HG03575 (cell line): ENCODE measurements around the gene ARMH1.

Source experiments
- ATAC-seq: cut with Tn5 transposase; IDR thresholded peaks from one replicate; pipeline ENCODE4 v1.9.1; 2021; ENCODE audit not compliant: unreplicated experiment, insufficient number of reproducible peaks, low FRiP score; ENCODE audit errors: extremely low read depth

Gene ARMH1

DNA sequence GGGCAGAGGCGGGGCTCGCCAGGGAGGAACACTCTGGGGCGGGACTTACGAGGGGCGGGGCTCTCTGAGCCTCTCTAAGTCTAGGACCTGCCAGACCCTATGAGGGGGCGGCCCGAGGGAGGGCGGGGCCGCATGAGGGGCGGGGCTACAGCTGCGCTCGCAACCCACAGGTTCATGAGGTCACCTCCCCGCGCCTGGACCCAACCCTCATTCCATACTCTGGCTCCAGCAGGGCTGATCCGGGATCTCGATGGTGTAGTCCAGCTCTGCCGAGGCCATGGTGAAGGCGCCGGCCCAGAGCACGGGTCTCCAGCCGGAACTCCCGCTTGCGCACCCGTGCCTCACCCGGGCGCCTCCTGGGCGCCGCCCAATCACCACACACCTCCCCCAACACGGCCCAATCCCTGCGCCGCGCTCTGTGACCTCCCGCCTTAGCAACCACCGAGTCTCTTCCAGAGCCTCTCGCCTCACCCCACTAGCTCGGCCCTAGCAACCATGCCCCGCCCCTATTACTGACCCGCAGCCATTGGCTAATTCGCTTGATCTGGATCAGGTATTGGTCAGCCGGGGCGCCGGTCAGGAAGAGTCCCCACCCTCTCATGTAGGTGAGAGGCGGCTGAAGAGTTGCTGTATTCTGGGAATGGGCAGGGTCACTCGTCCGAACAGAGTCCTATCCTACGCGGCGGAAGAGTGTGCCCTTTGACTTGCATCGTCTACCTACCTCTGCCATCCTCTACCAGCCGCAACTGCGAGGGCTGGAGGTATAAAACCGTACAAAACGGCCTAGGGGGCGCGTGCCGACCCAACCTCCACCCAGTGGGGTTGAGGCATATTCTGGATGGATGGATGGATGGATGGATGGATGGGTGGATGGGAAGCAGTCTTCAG is at the start of gene ARMH1, which contains the start of gene TMEM53:
Gene ARMH1, plus strand, starts transcription at position 602 of the 888 bp plus-strand sequence. CDS start 14,984 bp downstream, outside the sequence.
Gene TMEM53, minus strand, starts transcription at position 369 of the 888 bp plus-strand sequence. Its CDS starts 90 bp downstream, at position 279.
- ATAC-seq, result peak; percentile 54

DNA sequence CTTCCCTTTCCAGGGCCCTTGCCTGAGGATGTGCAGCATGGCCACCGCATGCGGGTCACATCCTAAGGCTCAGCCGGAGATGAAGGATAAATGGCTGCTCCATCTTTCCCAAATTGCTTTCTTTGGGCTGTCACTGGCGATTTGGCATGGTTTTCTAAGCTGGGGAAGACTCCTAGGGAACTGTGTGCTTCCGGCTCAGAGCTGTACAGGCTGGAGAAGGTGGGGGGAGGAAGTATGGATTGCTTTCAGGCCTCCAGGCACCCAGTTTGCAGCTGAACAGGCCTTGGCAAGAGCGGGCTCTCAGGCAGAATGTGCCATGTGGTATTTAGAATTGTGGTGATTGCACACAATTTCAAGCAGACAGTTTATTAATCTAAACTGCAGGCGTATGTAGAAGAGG is 49.2 kb upstream of the ARMH1 start:
- no peak for ATAC-seq

DNA sequence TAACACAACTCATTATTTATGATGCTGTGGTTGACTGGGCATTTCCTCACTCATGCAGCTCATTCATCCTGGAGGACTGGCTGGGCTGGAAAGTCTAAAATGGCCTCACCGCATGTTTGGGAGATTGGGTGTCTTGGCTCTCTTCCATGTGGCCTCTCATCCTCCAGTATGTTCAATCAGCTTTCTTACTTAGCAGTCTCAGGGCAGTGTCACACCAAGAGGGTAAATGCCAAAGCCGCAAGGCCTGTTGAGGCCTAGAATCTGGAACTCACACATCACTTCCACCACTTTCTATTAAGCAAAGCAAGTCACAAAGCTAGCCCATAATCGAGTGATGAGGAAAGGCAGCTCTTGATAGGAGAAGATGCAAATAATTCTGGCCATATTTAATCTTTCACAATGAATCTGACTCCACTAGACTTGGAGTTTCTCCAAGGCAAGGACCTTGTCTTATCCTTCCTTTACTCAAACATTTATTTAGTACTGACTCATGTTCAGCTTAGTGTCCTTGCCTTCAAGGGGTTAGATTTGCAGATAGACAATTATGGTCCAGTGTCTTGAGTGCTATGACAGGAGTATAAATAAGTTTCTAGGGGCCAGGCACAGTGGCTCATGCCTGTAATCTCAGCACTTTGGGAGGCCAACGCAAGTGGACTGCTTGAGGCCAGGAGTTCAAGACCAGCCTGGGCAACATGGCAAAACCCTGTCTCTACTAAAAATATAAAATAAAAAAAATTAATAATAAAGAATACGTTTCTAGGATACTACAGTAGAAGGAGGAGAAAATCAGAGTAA is 45.4 kb upstream of the ARMH1 start:
- no peak for ATAC-seq

DNA sequence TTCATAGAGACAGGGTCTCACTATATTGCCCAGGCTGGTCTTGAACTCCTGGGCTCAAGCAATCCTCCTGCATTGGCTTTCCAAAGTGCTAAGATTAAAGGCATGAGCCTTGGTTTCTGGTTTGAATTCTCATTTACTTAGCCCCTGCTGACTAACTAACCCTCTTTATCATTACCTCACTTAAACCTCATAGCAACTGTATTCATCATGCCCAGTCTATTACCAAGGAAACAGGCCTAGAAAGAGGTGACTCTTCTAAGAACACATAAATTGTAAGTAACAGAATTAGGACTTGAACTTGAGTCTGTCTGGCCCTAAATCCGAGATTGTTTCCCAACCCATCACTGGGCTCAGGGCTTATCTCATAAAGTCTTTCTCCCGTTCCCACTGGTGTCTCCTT is 44.4 kb upstream of the ARMH1 start:
- no peak for ATAC-seq

DNA sequence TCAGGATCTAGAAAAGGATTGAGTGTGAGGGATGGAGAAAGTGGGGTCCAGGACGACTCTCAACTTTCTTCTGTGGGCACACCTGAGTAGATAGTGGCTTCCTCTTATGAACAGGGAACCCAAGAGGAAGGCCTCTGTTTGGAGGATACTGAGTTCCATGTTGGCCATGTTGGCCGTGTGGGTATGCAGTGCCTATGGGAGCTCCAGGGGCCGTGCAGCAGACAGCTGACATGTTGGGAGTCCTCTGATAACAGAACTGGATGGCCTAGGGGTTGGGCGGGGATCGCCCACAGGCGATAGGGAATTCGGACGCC is 43.2 kb upstream of the ARMH1 start:
- no peak for ATAC-seq

DNA sequence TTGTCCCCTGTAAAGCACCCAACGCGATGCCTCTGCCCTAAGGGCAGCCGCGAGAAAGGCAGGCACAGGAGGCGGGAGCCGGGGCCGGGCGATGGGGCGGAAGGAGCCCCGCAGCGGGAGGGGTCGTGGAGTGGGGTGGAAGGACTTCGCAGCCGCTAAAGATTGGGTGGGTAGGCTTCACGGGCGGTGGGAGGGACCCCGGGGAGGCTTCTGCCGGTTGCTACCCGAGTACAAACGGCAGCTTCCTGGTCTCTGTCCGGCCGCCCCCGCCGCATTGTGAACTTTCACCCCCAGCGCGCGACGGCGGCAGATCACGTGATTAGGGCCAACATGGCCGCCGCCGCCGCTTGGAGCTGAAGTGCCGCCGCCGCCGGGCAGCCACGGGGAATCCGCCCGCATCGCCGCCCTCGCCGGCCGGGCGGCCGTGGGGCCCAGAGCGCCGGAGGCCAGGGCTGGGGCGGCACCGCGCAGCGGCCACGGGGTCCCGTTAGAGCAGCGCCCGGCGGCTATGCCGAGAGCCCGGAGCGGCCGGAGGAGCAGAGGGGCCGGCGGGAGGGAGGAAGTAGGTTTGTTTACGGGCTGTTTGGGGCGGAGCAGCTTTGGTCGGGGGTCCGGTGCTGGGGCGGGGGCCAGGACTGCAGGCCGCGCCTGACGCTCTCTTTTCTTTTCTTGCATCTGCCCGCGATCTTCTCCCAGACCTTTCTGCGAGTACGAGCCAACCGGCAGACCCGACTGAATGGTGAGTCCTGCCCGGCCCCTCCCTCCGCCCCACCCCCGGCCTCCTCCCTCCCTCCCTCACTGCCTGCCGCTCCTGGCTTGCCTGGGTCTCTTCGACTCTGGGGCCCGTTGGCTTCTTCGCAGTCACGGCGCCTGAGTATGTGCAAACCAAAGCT is 42.6 kb upstream of the ARMH1 start:
- no peak for ATAC-seq

DNA sequence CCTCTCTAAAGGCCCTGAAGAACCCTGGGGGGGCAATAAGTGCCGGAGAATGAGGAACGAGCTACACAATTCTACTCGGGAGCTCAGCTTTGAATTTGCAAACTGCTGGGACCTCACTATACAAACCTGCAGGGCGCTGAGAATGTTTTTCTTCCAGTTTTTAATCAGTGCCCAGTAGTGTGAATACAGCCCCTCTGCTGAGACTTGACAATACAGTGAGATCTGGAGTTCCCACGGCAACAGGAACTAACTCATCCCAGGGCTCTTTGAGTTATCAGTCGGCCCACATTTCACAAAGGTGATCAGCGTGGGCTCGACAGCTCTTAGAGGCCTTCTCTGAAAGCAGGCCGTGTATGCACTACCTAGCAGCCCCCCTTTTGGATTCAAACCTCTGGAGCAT is 41.9 kb upstream of the ARMH1 start:
- no peak for ATAC-seq

DNA sequence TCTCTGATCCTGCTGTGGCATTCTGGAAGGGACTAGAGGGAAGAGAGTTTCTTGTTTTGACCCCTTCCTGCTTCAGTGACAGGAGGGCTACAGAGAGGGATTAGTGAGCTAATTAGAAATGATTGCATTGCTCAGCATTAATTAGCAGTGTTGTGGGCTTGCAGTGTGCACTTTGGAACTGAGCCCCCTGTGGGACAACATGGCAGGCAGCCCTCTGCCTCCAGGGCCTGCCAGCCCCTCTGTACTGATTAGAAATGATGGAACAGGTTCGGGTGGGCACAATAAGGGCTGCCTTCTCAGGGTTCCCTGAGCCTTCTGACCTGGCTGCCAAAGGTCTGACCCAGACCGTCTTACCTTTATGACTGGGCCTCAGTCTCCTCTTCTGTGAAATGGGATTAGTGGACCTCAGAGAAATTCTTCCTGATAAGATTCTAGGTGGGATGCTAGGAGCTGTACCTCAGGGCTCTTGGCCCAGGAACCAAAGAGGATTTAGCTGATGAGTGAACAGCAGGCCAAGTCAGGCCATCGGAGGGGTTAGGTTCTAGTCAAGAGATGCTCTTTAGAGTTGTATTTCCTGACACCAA is 39.8 kb upstream of the ARMH1 start:
- no peak for ATAC-seq

DNA sequence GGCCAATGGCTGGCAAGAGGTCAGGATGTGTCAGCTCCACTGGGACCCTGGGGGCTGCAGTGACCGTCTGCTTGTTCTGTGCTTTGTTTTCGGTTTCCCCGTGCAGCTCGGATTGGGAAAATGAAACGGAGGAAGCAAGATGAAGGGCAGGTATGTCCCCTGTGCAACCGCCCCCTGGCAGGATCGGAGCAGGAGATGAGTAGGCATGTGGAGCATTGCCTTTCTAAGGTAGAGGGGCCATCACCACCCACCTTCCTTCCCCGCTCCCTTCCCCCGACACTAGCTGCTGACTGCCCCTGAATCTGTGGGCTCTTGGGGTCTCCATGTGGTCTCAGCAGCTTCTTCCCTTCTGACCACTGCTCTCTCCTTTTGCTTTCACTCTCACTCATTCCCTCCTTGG is 39.1 kb upstream of the ARMH1 start:
- ATAC-seq, result no peak

DNA sequence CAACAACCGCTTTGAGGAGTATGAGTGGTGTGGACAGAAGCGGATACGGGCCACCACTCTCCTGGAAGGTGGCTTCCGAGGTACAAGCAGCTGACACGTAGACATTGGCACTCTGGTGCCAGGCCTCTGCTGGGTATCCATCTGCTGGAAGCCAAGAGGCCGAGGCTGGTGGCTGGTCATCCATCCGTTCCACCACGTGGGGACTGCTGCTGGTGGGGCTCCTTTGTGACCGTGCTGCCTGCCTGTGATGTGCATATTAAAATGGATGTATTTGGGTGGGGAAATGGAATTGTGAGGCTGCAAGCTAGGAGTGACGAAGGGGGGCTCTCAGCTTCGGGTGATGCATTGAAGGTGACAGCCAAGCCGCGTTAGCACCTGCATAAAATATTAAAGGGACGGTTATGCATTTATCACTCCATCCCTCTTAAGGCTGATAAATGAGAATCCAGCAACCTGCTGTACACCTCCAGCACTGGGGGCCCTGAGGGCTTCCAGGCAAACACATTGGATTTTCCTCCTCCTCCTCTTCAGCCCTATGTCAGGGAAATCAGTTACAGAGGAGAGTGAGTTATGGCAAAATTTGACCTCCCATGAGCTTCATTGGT is 38.3 kb upstream of the ARMH1 start:
- ATAC-seq, result no peak

DNA sequence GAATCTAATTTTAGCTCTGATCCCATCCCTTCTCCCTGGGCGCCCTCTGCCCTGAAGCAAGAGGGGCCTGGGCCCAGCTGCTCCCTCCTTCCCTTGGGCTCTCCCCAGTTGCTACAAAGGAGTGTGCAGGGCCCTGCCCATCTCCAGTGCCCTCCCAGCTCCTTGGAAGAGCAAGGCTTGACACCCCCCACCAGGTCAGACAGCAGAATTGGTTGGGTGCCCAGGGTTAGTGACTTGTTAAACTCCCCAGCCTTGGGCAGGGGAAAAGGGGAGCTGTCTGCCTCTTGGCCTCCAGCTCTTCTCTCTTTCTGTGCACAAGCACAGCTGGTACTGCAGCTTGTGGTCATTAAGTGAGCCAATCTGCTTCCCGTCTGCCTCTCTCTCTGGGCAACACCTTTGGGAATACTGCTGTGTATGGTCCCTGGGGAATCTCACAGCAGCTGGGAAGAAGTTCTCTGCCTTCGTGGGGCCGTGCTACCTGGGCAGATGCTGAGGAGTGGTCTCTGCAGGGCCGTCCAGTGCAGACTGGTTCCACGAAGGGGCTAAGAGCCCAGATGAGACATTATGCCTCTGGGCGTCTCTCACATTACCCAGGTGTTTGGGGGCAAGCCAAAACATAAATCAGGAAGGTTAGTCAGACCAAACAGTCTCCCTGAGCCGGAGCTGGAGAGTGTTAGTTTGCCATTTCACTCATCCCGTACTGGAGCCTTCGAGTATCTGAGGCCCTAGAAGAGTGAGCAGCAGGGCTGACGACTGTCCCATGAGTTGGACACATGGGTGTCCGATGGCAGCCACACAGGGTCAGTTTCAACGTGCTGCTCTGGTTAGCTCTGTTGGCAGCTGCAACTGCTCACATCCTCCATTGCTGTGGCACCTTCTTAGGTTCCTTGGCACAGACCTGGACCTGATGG is 37.6 kb upstream of the ARMH1 start:
- no peak for ATAC-seq

DNA sequence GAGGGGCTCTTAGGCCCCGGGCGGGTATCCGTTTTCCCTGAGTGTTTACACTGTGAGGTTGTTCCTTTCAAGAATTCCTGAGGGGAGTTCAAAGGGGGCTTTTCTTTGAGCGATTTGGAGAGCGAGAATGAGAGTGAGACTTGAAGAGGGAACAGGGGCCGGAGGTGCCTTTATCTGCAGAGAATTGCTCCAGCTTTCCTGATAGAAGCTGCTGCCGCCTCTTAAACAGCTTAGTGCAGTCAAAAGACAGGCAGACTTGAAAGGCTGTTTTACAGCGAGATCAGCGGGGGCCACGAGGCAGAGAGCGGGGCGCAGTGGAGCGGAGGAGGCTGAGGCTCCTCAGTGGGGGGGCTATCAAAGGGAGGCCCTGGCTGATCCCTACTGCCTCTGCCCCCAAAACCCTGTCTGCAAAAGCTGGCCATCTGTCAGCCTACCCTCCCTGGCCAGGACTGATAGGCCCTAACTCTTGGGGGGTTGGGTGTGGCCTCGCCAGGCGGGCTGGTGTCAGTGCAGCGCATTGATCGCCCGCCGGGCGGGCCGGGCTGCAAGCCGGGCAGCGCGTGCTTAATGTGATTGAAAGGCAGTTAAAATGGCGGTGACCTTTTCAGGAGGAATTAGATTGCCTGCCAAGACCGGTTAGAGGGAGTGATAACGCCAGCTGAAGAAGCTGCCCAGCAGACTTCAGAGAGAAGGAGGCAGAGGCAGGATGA is 36.7 kb upstream of the ARMH1 start:
- ATAC-seq, result no peak

DNA sequence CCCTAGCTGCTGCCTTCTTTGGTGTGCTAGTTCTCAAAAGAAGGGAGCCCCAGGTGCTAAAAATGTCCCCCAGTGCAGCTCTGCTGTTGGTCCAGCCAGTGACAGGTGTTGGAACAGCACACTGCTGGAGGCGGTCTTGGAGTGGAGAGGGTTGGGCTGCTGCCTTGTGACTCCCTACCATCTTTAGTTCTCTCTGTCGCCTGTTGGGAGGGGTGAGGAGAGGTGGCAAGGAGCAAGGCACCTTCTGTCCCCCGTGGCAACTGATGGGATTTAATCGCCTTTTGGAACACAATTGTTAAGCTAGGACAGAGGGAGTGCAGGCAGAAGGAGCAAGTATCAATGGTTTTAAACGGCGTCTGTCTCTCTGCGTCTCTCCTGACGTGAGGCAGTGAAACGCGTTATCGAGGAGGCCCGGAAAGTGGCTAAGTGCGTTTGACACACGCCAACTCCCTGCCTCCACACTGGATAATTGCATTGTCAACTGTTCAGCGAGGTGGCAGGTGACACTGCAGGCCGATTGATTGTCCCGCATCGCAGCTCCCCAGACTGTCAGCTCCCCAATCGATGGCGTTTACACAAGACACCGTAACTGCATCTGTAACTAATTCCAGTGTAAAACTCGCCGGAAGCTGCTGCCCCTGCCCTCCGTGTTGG is 34.2 kb upstream of the ARMH1 start:
- ATAC-seq, result no peak

DNA sequence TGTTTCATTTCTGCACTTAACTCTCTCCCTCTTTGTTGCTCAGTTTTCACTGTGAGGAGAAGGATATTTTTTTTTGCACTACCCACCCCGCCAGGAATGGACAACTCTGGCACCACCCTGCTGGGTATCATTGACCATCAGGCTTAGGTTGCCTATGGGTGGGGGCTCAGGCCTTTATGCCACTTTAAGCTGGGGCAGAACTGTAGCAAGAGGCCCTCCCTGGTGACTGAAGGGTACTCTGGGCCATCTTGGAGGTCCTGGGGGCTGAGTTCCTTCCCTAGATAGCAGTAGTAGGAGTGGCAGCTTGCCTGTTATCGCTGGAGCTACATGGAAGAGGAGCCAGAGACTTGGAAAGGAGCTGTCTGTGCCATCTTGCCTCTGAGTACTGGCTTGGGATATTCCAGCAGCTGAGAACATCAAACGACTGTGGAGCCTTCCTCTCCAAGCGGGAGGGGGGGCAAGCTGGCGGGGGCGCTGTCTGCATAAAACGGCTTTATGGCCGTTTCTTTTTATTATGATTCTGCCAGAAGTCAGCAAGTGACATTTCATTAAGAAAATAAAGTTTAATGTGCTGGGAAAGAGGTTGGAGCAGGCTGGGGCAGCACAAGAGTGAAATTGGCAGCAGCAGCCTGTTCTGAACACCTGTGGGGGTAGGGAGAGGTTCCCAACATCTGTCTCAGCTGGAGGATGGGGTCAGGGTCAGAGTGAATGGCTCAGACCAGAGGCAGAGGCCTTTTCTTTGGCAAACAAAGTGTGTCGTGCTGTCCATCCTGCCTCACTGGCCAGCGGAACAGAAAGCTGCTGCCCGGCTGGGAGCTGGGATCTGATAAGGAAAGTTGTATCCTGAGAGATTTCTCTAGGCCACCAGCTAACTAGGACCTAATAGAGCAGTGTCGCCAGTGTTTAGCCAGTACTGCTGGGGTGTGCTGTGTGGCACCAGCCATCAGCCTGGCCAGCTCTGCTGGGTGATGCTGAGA is 33.1 kb upstream of the ARMH1 start:
- no peak for ATAC-seq

DNA sequence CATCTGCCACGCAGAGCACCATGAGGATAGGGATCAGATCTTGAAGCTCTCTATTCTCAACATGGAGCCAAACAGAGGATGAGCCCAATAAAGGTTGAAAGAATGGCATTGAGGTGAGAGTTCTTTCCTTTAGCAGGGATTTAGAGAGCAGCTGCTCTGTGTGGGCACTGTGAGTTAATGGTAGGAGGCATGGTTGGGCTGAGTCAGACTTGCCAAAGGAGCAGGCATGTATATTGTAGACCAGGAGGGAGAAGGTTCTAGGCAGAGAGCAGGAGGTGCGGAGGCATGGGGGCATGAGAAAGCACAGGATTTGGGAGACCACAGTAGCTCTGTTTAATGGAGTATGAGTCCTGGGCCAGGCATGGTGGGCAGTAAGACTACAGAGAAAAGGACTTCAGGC is 32.3 kb upstream of the ARMH1 start:
- ATAC-seq, result no peak
